8988T (cell line): ENCODE data around the gene STPG1.

ENCODE experiments used
- DNase-seq: peaks from one replicate; pipeline ENCODE4 v3.0.0; 2011

STPG1 gene

DNA sequence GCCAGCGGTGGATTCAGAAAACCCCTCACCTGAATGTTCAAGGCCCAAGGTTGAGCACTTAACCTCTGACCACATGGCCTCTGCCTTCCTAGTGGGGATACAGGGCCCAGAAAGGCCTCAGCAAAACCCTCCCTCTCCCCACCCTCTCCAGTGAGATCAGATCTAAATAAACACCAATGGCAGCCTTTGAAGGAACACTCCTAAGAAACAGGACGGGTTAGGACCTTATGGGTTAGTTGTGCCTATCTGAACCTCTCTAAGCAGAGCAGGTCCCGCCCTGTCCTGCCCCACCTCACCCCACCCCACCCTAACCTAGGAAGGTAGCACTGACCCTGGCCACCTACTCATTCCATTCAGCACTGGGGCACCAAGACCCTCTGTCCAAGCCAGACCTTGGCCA is 102.3 kb downstream of the STPG1 start:
- no peak for DNase-seq

DNA sequence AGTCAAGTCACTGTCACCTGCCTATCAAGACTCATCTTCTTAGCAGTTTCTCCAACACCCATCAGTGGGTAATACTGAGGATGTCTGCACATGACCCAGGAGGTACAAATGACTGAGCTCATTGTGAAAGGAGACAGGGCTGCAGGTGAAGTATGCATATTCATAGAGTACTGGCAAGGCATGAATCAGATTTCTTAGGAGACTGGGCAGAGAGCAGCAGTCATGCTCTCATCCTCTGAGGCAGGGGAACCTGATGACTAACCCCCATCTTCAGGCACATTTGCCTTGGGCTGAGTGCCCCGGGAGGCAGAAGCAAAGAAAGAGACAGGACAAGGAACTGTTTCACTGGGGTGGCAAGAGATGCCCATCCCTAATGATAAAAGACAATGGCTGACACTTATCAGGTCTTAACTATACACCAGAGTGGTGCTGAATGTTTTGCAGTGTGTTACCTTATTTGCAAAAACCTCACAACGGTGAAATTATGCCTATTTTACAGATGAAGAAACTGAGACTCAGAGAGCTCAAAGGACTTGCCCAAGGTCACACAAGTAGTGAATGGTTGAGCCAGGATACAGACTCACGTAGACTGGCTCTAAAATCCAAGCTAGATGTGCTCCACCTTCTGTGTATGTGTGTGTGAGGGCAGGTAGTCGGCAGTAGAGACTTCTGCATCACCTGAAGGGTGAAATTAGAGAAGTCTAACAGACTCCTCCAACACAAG is 103.7 kb downstream of the STPG1 start:
- DNase-seq, result no peak

DNA sequence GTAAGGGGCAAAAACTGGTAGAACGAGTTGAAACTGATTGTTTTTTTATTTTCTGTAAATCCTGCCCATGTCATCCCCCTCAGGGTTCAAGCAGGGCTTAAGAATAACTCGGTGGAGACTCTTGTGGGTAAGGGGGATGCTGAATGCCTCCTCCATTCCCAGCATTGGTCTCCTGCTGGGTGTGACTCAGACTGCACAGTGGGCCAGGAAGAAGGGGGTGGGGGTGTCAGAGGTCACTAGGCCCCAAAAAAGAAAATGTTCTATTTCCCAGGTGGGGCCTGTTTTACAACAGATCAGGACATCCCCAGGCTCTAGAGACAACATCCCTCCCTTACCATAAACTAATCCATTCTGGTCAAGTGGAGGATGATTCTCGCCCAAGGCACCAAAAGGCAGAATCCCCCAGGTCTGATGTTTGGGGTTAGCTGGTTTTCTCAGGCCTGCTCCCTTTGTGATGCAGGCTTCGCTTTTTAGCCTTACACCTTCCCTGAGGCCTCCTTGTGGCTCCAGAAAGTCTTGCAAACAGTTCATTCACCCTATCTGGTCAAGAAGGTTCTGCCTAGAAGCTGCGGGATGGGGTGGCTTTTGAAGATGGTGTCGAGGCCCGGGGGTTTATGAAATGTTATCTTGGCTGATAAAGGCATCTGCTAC is 105.1 kb downstream of the STPG1 start:
- no peak for DNase-seq
